Adipocyte (in vitro differentiated cells): ENCODE measurements around the gene PPAN.

ENCODE experiments used
- DNase-seq: peaks from one replicate; pipeline ENCODE4 v3.0.0-alpha.2; 2015; ENCODE audit warnings: low read depth
- H3K27me3 ChIP-seq: replicated peaks from 2 replicates; pipeline ENCODE4 v1.7.0; 2013; ENCODE audit warnings: mild to moderate bottlenecking, low read length, moderate library complexity; ENCODE audit not compliant: control insufficient read depth, insufficient read depth
- H3K36me3 ChIP-seq: 2 replicates; pipeline ENCODE4 v1.7.0; 2013; ENCODE audit warnings: low read length, mild to moderate bottlenecking, moderate library complexity; ENCODE audit not compliant: control insufficient read depth, insufficient read depth, severe bottlenecking
- H3K4me1 ChIP-seq: 2 replicates; pipeline ENCODE4 v1.7.0; 2013; ENCODE audit warnings: mild to moderate bottlenecking, low read length, moderate library complexity; ENCODE audit not compliant: control insufficient read depth, insufficient read depth
- H3K4me3 ChIP-seq: 2 replicates; pipeline ENCODE4 v1.7.0; 2013; ENCODE audit warnings: mild to moderate bottlenecking, low read length, moderate library complexity
- H3K9ac ChIP-seq: 2 replicates; pipeline ENCODE4 v1.7.0; 2013; ENCODE audit warnings: mild to moderate bottlenecking, low read length, moderate library complexity
- H3K9me3 ChIP-seq: 2 replicates; pipeline ENCODE4 v1.7.0; 2013; ENCODE audit warnings: mild to moderate bottlenecking, low read length, moderate library complexity; ENCODE audit not compliant: control insufficient read depth

Gene PPAN

GRCh38 chr19:10093295-10094186 is 12.6 kb upstream of the PPAN start:
- H3K27me3 ChIP-seq: no peaks in the 10 kb centered on the region
- no peak for DNase-seq
- H3K4me3 ChIP-seq: no peak overlapping the region

GRCh38 chr19:10095622-10095947 is 10.6 kb upstream of the PPAN start:
- H3K4me3 ChIP-seq: peak overlapping the region; percentile 70
- H3K9me3 ChIP-seq: no peaks in the 10 kb centered on the region
- no peaks in the 10 kb centered on the region for H3K27me3 ChIP-seq
- peaks cover 8% of the 10 kb centered on the region for H3K4me1 ChIP-seq
- no peak for DNase-seq
- H3K9ac ChIP-seq: peak overlapping the region; percentile 71
- H3K36me3 ChIP-seq: peaks cover 12% of the 10 kb centered on the region

More at GRCh38 chr19:10093295-10094186, 12.6 kb upstream of the PPAN start:
- Histone ChIP-seq H3K36me3 (peaks cover 12% of the 10 kb centered on the region), H3K9me3 (no peaks in the 10 kb centered on the region), H3K4me1 (peaks cover 8% of the 10 kb centered on the region), H3K9ac (no peak overlapping the region)

GRCh38 chr19:10095948-10096614 is 10.1 kb upstream of the PPAN start:
- H3K27me3 ChIP-seq: no peaks in the 10 kb centered on the region
- H3K9me3 ChIP-seq: no peaks in the 10 kb centered on the region
- DNase-seq: peak; percentile 97
- H3K4me1 ChIP-seq: peaks cover 8% of the 10 kb centered on the region
- peaks cover 9% of the 10 kb centered on the region for H3K36me3 ChIP-seq
- peak overlapping the region; percentile 79 for H3K4me3 ChIP-seq
- peak overlapping the region; percentile 88 for H3K9ac ChIP-seq

GRCh38 chr19:10096615-10096963 is 9.6 kb upstream of the PPAN start:
- H3K4me3 ChIP-seq: peak overlapping the region; percentile 79

GRCh38 chr19:10100163-10100785 is 5.9 kb upstream of the PPAN start:
- Histone ChIP-seq H3K4me1 (peaks cover 8% of the 10 kb centered on the region), H3K4me3 (no peak overlapping the region), H3K9ac (no peak overlapping the region), H3K36me3 (no peaks in the 10 kb centered on the region), H3K27me3 (no peaks in the 10 kb centered on the region), H3K9me3 (no peaks in the 10 kb centered on the region)
- no peak for DNase-seq

More at GRCh38 chr19:10096615-10096963, 9.6 kb upstream of the PPAN start:
- no peak for DNase-seq
- Histone ChIP-seq H3K9me3 (no peaks in the 10 kb centered on the region), H3K9ac (peak overlapping the region; percentile 88), H3K4me1 (peaks cover 8% of the 10 kb centered on the region), H3K36me3 (peaks cover 9% of the 10 kb centered on the region), H3K27me3 (no peaks in the 10 kb centered on the region)

- H3K9me3 ChIP-seq: no peaks in the 10 kb centered on the region
- no peak overlapping the region for H3K9ac ChIP-seq
- peaks cover 10% of the 10 kb centered on the region for H3K4me1 ChIP-seq
- no peak overlapping the region for H3K4me3 ChIP-seq
- peaks cover 6% of the 10 kb centered on the region for H3K36me3 ChIP-seq
- DNase-seq: no peak
- H3K27me3 ChIP-seq: no peaks in the 10 kb centered on the region
Observed at GRCh38 chr19:10102787-10103236, 3.4 kb upstream of the PPAN start.

GRCh38 chr19:10104130-10104513 is 2.0 kb upstream of the PPAN start:
- Histone ChIP-seq H3K4me3 (no peak overlapping the region), H3K27me3 (no peaks in the 10 kb centered on the region), H3K4me1 (peaks cover 10% of the 10 kb centered on the region), H3K9ac (no peak overlapping the region), H3K9me3 (no peaks in the 10 kb centered on the region), H3K36me3 (peaks cover 17% of the 10 kb centered on the region)
- DNase-seq: no peak

GRCh38 chr19:10104665-10105508 is 1.3 kb upstream of the PPAN start:
- H3K27me3 ChIP-seq: no peaks in the 10 kb centered on the region
- no peak for DNase-seq
- peaks cover 10% of the 10 kb centered on the region for H3K4me1 ChIP-seq
- no peak overlapping the region for H3K4me3 ChIP-seq
- H3K36me3 ChIP-seq: peaks cover 25% of the 10 kb centered on the region
- H3K9me3 ChIP-seq: no peaks in the 10 kb centered on the region
- H3K9ac ChIP-seq: no peak overlapping the region

GRCh38 chr19:10105509-10106099 is 558 bp upstream of the PPAN start:
- H3K9ac ChIP-seq: no peak overlapping the region
- H3K27me3 ChIP-seq: no peaks in the 10 kb centered on the region
- H3K4me1 ChIP-seq: peaks cover 10% of the 10 kb centered on the region
- peak overlapping the region; percentile 93 for H3K4me3 ChIP-seq
- DNase-seq: no peak
- no peaks in the 10 kb centered on the region for H3K9me3 ChIP-seq
- H3K36me3 ChIP-seq: peaks cover 32% of the 10 kb centered on the region

- Histone ChIP-seq H3K4me1 (peaks cover 13% of the 10 kb centered on the region), H3K27me3 (no peaks in the 10 kb centered on the region), H3K36me3 (peaks cover 43% of the 10 kb centered on the region), H3K9me3 (no peaks in the 10 kb centered on the region), H3K9ac (peak overlapping the region; percentile 94), H3K4me3 (peak overlapping the region; percentile 93)
- no peak for DNase-seq
Observed at GRCh38 chr19:10107254-10107653, 1.1 kb downstream of the PPAN start.
